ENCODE measurements around the gene SIPA1L3.

Gene SIPA1L3

GRCh38 chr19:37966211-37966661 is 59.2 kb downstream of the SIPA1L3 start:
- no peak overlapping the region for H3K4me3 ChIP-seq (ENCODE audit: insufficient read depth, low read length, poor library complexity, severe bottlenecking)
- peaks cover 25% of the 10 kb centered on the region for H3F3A ChIP-seq (ENCODE audit: insufficient read depth)
- H4K20me1 ChIP-seq (ENCODE audit: low read depth, low read length) = no peaks in the 10 kb centered on the region
- H3K36me3 ChIP-seq (ENCODE audit: low read length) = peaks cover 11% of the 10 kb centered on the region
- peaks cover 94% of the 10 kb centered on the region for H3K79me2 ChIP-seq (ENCODE audit: insufficient read depth, low read length)
- TF ChIP-seq CTCF (IDR thresholded peaks at IDR 0.05; ENCODE audit: insufficient read depth, low read length, poor library complexity, severe bottlenecking) (no peak), EZH2phosphoT487 (conservative IDR thresholded peaks at IDR 0.05; ENCODE audit: low read length) (no peak)
- H3K4me2 ChIP-seq (ENCODE audit: low read depth, low read length, poor library complexity, severe bottlenecking) = no peak overlapping the region
- H3K9me3 ChIP-seq (ENCODE audit: insufficient read depth, low read length) = peaks cover 12% of the 10 kb centered on the region; the same call in 1 of the 2 replicates
- no peak overlapping the region for H2AFZ ChIP-seq (ENCODE audit: low read depth, low read length, severe bottlenecking)
- 0 out of 2 replicates have a peak overlapping the region, but pooled peaks have one; percentile 5 for H3K27ac ChIP-seq (ENCODE audit: low read depth, low read length)
- H3K9ac ChIP-seq (ENCODE audit: low read length) = no peak overlapping the region
- H3K27me3 ChIP-seq (ENCODE audit: low read length) = no peaks in the 10 kb centered on the region
- H3K9me2 ChIP-seq (replicated peaks; ENCODE audit: insufficient read depth, low read length) = no peaks in the 10 kb centered on the region

GRCh38 chr19:37966662-37967231 is 59.7 kb downstream of the SIPA1L3 start:
- Histone ChIP-seq H3F3A (ENCODE audit: insufficient read depth) (peaks cover 23% of the 10 kb centered on the region), H3K9me3 (ENCODE audit: insufficient read depth, low read length) (peaks cover 8% of the 10 kb centered on the region; the same call in 1 of the 2 replicates), H3K27me3 (ENCODE audit: low read length) (no peaks in the 10 kb centered on the region), H3K79me2 (ENCODE audit: insufficient read depth, low read length) (peaks cover 94% of the 10 kb centered on the region), H3K27ac (ENCODE audit: low read depth, low read length) (0 out of 2 replicates have a peak overlapping the region, but pooled peaks have one; percentile 5), H2AFZ (ENCODE audit: low read depth, low read length, severe bottlenecking) (no peak overlapping the region), H3K36me3 (ENCODE audit: low read length) (peaks cover 7% of the 10 kb centered on the region; the same call in 1 of the 2 replicates), H3K9me2 (replicated peaks; ENCODE audit: insufficient read depth, low read length) (no peaks in the 10 kb centered on the region), H3K9ac (ENCODE audit: low read length) (no peak overlapping the region), H4K20me1 (ENCODE audit: low read depth, low read length) (no peaks in the 10 kb centered on the region), H3K4me2 (ENCODE audit: low read depth, low read length, poor library complexity, severe bottlenecking) (no peak overlapping the region), H3K4me3 (ENCODE audit: insufficient read depth, low read length, poor library complexity, severe bottlenecking) (no peak overlapping the region)
- no peak for TF ChIP-seq CTCF (IDR thresholded peaks at IDR 0.05; ENCODE audit: insufficient read depth, low read length, poor library complexity, severe bottlenecking)
- TF ChIP-seq EZH2phosphoT487 (conservative IDR thresholded peaks at IDR 0.05; ENCODE audit: low read length) = no peak

GRCh38 chr19:37969695-37970094 is 62.7 kb downstream of the SIPA1L3 start:
- Histone ChIP-seq H3K79me2 (ENCODE audit: insufficient read depth, low read length) (peaks cover 100% of the 10 kb centered on the region), H3K4me3 (ENCODE audit: insufficient read depth, low read length, poor library complexity, severe bottlenecking) (no peak overlapping the region), H3K36me3 (ENCODE audit: low read length) (peaks cover 7% of the 10 kb centered on the region; the same call in 1 of the 2 replicates), H3K9me2 (replicated peaks; ENCODE audit: insufficient read depth, low read length) (no peaks in the 10 kb centered on the region), H3K27me3 (ENCODE audit: low read length) (no peaks in the 10 kb centered on the region), H3K9me3 (ENCODE audit: insufficient read depth, low read length) (peaks cover 8% of the 10 kb centered on the region; the same call in 1 of the 2 replicates), H3K27ac (ENCODE audit: low read depth, low read length) (no peak overlapping the region), H3K9ac (ENCODE audit: low read length) (no peak overlapping the region), H3K4me2 (ENCODE audit: low read depth, low read length, poor library complexity, severe bottlenecking) (no peak overlapping the region), H3F3A (ENCODE audit: insufficient read depth) (peaks cover 25% of the 10 kb centered on the region), H4K20me1 (ENCODE audit: low read depth, low read length) (no peaks in the 10 kb centered on the region), H2AFZ (ENCODE audit: low read depth, low read length, severe bottlenecking) (no peak overlapping the region)
- TF ChIP-seq CTCF (IDR thresholded peaks at IDR 0.05; ENCODE audit: insufficient read depth, low read length, poor library complexity, severe bottlenecking) (no peak), EZH2phosphoT487 (conservative IDR thresholded peaks at IDR 0.05; ENCODE audit: low read length) (no peak)

Measured in SU-DHL-6 (cell line).